8988T (cell line): Measurements from ENCODE around the gene TMEM86B.
"Not testable (repeated sequence)": the region's sequence is repeated elsewhere in the genome, so short reads cannot be mapped to it uniquely, and the experiment has no call there.

Source experiments
- DNase-seq: peaks from one replicate; pipeline ENCODE4 v3.0.0; 2011

Gene TMEM86B

GRCh38 chr19:55212447-55212846 lies 16.1 kb downstream of the TMEM86B start:
- DNase-seq: no peak

DNA sequence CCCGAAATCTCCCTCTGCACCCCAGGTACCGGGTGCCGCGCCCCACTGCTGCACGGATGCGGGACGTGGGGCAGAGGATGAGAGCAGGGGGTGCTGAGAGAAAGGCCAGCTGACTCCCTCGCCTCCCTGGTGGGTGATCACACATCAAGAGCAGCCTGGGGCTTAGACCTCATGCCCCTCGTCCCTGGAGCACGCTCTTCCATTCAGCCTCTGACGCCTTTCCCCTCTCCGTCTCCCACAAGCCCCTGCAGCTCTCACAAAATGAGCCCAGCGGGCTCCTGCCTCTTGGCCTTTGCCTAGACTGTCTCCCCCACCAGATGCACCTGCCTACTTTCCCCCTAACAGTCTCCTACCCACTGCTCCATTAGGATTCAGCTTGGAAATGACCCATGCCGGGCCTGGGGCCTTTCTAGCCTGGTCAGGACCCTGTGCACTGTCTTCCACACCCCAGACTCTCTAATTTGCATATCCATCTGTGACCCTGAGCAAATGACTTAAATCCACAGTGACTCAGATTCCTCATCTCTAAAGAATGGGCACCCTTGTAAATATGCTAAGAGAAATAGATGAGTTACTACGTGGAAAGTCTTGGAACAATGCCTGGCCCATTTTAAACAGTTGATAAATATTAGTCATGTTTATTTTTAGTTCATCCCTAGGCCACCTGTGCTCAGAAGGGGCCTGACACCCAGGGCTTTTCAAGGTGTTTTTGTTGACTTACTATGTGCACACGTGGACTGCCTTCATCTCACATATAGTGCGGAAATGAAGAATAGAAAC lies 18.7 kb downstream of the TMEM86B start:
- no peak for DNase-seq

DNA sequence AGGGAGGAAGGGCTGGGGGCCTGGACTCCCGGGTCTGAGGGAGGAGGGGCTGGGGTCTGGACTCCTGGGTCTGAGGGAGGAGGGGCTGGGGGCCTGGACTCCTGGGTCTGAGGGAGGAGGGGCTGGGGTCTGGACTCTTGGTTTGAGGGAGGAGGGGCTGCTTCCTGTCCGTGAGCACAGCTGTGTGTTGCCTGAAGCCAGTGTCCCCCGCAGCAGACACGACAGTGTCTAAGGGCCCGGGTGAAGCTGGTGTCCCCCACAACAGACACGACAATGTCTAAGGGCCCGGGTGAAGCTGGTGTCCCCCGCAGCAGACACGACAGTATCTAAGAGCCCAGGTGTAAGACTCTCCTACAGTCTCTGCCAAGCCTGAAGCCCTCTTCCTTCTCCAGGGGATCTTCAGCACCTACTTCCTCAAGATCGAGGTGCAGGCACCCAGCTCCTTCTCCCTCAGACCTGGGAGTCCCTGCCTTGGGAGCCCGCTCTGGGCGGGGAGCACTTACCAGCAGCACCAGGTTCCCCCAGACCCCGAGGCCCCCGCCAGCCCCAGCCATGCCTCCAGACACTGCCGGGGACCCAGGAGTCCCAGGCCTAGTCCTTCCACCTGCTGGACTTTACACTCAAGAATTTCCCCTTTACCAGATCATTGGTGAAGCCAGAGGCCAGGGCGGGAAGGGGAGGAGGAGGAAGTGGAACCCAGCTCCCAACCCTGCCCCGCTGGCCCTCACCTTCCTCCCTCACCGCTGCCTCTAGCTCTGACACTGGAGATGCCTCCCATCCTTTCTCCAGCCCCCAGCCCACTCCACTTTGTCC lies 19.5 kb downstream of the TMEM86B start, which contains the start of gene PTPRH:
Gene PTPRH, minus strand, starts transcription at position 622 of the 813 bp plus-strand sequence. Its CDS starts 68 bp downstream, at position 554.
- DNase-seq: no peak

DNA sequence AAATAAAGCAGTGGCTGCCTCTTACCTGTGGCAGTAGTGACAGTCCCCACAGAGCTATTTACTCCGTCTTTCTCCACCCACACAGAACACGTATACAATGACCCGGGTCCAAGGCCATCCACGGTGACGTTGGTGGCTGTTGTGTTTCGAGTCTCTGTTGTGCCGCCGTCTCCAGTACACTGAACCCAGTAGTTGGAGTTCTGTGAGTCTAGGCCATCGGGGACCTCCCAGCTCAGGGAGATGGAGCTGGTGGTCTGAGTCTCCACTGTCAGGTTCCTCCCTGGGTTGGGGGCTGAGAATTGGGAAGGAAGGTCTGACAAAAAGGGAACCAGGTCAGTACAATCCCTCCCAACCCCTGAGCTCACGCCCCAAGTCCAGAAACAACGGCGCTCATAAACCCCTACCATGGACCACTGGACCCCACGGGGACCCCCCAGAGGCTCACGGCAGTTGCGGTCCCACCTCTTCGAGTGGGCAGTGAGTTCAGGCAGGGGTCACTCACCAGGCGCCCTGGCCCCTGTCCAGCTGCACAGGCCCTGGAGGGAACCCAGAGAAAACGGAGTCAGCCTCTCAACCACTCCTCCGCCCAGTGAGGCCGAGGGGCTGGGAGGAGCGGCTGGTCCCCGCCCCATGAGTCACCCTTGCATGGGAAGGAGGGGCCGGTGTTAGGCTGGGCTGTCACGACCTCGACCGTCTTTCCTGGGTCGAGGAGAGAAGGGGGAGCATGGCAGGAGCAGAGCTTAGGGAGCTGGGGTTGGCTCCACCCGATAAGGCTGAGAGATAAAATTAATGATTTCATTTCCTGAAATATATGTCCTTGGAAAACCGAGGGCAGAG lies 21.7 kb downstream of the TMEM86B start:
- peak; percentile 87 for DNase-seq

- not testable (repeated sequence) for DNase-seq
Observed at GRCh38 chr19:55202199-55202598, 26.4 kb downstream of the TMEM86B start.

DNA sequence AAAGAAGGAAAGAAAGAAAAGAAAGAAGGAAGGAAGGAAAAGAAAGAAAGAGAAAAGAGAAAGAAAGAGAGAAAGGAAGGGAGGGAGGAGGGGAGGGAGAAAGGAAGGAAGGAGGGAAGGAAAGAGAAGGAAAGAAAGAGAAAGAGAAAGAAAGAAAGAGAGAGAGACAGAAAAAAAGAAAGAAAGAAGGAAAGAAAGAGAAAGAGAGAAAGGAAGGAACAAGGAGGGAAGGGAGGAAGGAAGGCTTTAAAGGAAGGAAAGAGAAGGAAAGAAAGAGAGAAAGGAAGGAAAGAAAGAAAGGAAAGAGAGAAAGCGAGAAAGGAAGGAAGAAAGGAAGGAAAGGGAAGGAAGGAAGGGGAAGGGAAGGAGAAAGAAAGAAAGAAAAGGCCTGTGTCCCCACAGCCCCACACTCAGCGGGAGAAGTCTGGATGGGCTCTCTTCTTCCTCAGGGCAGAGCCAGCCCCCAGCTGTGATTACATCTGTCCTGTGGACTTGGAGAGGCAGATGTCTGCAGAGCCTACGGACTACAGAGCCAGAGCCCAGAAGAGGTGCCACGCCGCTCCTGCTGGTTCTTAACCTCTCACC lies 28.9 kb downstream of the TMEM86B start:
- DNase-seq: no peak

GRCh38 chr19:55198651-55199050 lies 29.9 kb downstream of the TMEM86B start:
- DNase-seq: no peak

DNA sequence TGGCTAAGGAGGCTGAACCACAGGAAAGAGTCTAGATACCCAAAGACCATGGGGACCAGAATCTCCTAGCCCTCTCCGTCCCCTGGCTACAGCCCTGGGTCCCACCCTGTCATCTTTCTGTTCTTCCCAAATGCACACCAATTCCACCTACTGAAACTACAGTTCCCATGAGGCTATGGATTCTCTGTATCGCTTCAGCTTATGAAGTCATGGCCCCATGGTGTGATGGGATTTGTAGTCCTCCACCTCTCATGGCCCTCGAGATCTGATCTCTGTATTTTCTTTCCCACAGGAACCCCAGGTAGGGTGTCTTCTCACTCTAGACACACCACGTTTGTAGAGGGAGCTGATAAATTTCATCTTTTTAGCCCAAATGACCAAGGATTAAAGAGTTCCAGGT lies 31.0 kb downstream of the TMEM86B start:
- no peak for DNase-seq

GRCh38 chr19:55196803-55197202 lies 31.8 kb downstream of the TMEM86B start:
- no peak for DNase-seq

- no peak for DNase-seq
Observed at GRCh38 chr19:55193481-55193880, 35.1 kb downstream of the TMEM86B start.

DNA sequence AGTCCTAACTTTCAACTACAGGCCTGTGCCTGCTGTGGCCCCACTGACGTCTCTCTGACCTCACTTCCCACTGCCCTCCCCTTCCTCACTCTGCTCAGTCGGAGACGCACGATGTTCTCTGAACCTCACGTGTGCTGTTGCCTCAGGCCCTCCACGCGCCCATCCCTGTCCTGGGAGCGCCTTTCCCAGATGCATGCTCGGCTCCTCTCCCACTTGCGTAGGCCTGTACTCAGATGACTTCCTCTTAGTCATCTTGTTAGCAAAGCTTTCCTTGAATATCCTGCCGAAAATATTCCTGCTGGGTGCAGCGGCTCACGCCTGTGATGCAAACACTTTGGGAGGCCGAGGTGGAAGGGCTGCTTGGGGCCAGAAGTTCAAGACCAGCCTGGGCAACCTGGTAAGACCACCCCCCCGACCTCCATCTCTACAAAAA lies 39.1 kb downstream of the TMEM86B start:
- DNase-seq: no peak

DNA sequence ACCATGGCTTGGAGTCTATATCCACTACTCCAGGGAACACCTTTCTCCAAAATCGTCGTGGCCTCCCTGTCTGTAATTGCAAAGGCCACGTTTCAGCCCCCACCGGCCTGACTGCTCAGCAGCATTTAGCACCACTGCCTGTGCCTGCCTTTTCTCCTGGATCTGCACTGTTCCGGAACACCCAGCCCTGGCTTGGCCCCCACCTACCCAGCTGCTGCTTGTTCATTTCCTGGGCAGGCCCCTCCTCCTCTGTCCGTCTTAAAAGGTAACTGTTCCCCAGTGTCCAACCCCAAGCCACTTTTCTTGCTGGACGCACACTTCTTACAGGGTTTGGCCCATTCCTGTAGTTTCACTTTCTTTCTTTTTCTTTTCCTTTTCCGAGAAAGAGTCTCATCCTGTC lies 39.9 kb downstream of the TMEM86B start:
- DNase-seq: no peak

DNA sequence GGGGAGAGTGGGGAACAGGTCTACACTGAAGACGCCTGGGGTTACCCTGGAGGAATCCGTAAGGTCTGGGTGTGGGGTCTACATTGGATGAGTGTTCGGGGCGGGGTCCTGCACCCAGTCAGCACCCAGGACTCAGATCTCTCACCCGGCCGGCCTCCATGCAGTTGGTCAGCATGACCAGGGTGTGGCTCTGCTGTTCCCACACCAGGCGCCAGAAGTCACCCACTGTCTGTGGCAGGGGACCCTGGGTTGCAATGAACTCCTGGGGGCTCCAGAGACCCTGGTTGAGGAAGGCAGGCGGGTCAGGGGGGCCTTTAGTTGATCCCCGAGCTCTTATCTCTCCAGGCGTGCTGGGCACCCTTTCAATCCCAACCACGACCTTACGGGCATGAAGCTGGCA lies 42.5 kb downstream of the TMEM86B start:
- no peak for DNase-seq

GRCh38 chr19:55181740-55182139 lies 46.8 kb downstream of the TMEM86B start:
- no peak for DNase-seq

DNA sequence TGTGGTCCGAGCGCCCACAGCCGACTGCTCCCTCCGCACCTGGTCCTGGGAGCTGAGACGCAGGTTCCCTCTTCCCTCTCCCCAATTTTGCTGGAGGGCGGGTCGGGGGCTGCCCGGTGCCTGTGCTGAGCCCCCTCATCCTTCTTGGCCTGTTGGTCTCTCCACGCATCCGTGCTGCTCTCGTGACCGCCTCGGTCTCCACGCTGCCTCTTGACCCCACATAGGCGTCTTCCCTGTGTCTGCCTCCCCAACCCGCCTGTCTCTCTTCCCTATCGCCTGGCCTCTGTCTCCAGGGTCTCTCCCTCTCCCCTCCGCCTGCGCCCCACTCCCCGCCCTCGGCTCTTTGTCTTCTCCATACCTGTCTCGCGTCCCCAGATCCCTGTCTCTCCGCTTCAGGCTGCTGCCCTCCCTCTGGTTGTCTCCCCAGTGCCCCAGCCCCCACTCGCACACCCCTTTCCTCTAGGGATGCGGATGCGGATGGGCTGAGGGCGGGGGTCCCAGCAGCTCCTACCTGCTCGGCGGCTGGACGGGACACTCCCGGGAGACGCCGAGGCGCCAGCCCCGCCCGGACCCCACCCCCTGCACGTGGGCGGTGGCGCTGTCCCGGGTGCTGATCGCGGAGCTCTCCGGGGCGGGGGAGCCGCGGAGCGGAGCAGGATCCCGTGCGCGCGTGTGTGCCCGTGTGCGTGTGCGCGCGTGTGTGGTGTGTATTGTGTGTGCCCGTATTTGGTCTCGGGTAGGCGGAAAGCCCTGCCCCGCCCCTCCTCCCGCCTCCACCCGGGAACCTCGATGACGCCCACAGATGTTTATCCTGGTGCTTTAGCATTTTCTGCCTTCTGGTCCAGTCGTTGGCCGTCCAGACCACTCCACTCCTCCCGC lies 48.7 kb downstream of the TMEM86B start, which contains the start of gene SYT5:
Gene SYT5, minus strand, starts transcription at position 684 of the 879 bp plus-strand sequence. CDS start 1,248 bp downstream, outside the sequence.
- peak; percentile 59 for DNase-seq

DNA sequence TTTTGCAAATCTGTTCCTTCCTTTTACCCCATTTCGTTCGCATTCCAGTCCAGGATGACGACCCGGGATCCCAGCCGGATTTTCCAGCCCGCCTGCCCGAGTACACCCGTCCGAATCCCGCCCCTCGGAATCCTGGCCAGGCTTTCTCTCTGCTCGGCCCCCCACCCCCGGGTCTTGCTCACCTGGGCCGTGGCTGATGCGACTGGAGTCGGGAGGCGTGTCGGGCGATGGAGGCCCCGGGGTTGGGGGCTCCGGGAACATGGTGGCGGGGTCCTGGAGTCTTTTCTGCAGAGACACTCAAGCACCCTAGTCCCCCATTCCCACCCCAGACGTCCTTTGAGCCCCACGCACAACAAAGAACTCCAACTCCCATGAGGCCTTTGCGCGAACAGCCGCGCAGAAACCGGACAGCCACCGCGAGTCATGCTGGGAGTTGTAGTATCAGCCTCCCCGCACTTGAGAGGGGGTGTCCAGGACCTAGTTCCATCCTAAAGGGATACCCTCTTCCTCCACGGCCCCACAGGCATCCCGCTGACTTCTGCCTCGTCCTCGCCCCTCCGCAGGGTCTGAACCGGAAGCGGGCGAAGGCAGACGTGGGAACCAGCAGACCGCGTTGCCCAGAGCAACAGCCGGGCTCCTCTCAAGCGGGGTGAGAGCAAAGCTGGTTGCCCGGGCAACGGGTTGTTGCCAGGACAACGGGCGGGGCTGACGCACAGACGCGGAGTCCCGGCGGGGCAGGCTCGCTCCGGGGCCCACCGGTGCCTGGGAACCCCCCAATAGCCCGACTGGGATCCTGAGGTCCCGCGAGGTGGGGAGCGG lies 49.6 kb downstream of the TMEM86B start:
- peak; percentile 83 for DNase-seq
